Endothelial cell (in vitro differentiated cells): Measurements from ENCODE around the gene SEMA3G. TPM values are rescaled to one million over a fixed set of nuclear protein-coding genes. Genes with fewer than 3 reads are reported as not detected.

Experiments used
- DNase-seq: peaks from one replicate; pipeline ENCODE4 v3.0.0; 2021; ENCODE audit warnings: low spot score
- H3K27ac Mint-ChIP-seq: one replicate; pipeline ENCODE4 v1.8.0; 2021; ENCODE audit warnings: mixed read lengths, inconsistent platforms; ENCODE audit not compliant: unreplicated experiment
- H3K27me3 Mint-ChIP-seq: one replicate; pipeline ENCODE4 v1.8.0; 2021; ENCODE audit warnings: mild to moderate bottlenecking, moderate library complexity, mixed read lengths, inconsistent platforms; ENCODE audit not compliant: unreplicated experiment
- H3K36me3 Mint-ChIP-seq: one replicate; pipeline ENCODE4 v1.8.0; 2021; ENCODE audit warnings: mild to moderate bottlenecking, low read depth, mixed read lengths, inconsistent platforms; ENCODE audit not compliant: unreplicated experiment
- H3K4me1 Mint-ChIP-seq: one replicate; pipeline ENCODE4 v1.8.0; 2021; ENCODE audit warnings: mild to moderate bottlenecking, mixed read lengths, inconsistent platforms; ENCODE audit not compliant: unreplicated experiment
- H3K4me3 Mint-ChIP-seq: one replicate; pipeline ENCODE4 v1.8.0; 2021; ENCODE audit warnings: mild to moderate bottlenecking, mixed read lengths, inconsistent platforms; ENCODE audit not compliant: unreplicated experiment
- H3K9me3 Mint-ChIP-seq: one replicate; pipeline ENCODE4 v1.8.0; 2021; ENCODE audit warnings: mixed read lengths, inconsistent platforms; ENCODE audit not compliant: unreplicated experiment
- CTCF ChIP-seq: fragments of 200-600 bp; sonication (generic); IDR thresholded peaks from one replicate; pipeline ENCODE4 v1.5.0; 2021; ENCODE audit warnings: antibody characterized with exemption; ENCODE audit not compliant: unreplicated experiment
- total RNA-seq: library from RNA; stranded (reverse); fragmentation: NEBNext Ultra II Directional; extraction: Animal tissue kit (Norgen Biotek cat#: 25700); gene quantifications from one replicate; pipeline ENCODE4 v1.2.1, GENCODE V29; 2021; ENCODE audit not compliant: unreplicated experiment

Gene SEMA3G
- total RNA-seq, 1 donor from 2014 or later: 175 TPM

GRCh38 chr3:52443791-52444687, 864 bp downstream of the SEMA3G start:
- H3K27ac Mint-ChIP-seq: peak overlapping the region; percentile 30
- peaks cover 52% of the 10 kb centered on the region for H3K4me1 Mint-ChIP-seq
- H3K36me3 Mint-ChIP-seq: peaks cover 3% of the 10 kb centered on the region
- no peak for TF ChIP-seq CTCF
- H3K4me3 Mint-ChIP-seq: peak overlapping the region; percentile 96
- peaks cover 15% of the 10 kb centered on the region for H3K27me3 Mint-ChIP-seq
- H3K9me3 Mint-ChIP-seq: no peaks in the 10 kb centered on the region
- no peak for DNase-seq

GRCh38 chr3:52443268-52443610, 1.7 kb downstream of the SEMA3G start:
- H3K27me3 Mint-ChIP-seq: peaks cover 7% of the 10 kb centered on the region
- no peaks in the 10 kb centered on the region for H3K9me3 Mint-ChIP-seq
- H3K36me3 Mint-ChIP-seq: peaks cover 7% of the 10 kb centered on the region
- TF ChIP-seq CTCF: no peak
- peak overlapping the region; percentile 96 for H3K4me3 Mint-ChIP-seq
- DNase-seq: no peak
- no peak overlapping the region for H3K27ac Mint-ChIP-seq
- peaks cover 46% of the 10 kb centered on the region for H3K4me1 Mint-ChIP-seq

- Mint-ChIP-seq H3K36me3 (peaks cover 8% of the 10 kb centered on the region), H3K27me3 (peaks cover 7% of the 10 kb centered on the region), H3K9me3 (no peaks in the 10 kb centered on the region), H3K4me3 (peak overlapping the region; percentile 96), H3K4me1 (peaks cover 41% of the 10 kb centered on the region), H3K27ac (no peak overlapping the region)
- no peak for TF ChIP-seq CTCF
- DNase-seq: no peak
These were observed 2.3 kb downstream of the SEMA3G start for GRCh38 chr3:52442409-52443267.

- Mint-ChIP-seq H3K27me3 (peaks cover 7% of the 10 kb centered on the region), H3K9me3 (no peaks in the 10 kb centered on the region), H3K27ac (no peak overlapping the region), H3K36me3 (peaks cover 13% of the 10 kb centered on the region), H3K4me3 (no peak overlapping the region), H3K4me1 (peaks cover 36% of the 10 kb centered on the region)
- no peak for DNase-seq
- TF ChIP-seq CTCF: no peak
These were observed 3.1 kb downstream of the SEMA3G start for GRCh38 chr3:52441772-52442332.
